Panc1 (cell line): ENCODE results near the gene DDAH2. TPM values are rescaled to one million over a fixed set of nuclear protein-coding genes. Genes with fewer than 3 reads are reported as not detected.

Experiments
- ATAC-seq: fragments of 200-7000 bp; cut with Tn5 transposase; 2 replicates; pipeline ENCODE4 v1.9.1; 2020; ENCODE audit warnings: mild to moderate bottlenecking, moderate library complexity
- BruUV-seq: library from RNA; stranded (reverse); fragments of 400-500 nt; replicated peaks from 2 replicates; lab custom pipeline; 2021; lab: Mats Ljungman, UMichigan
- CTCF ChIA-PET: fragments of 300-600 bp; sonication (Branson Sonifier 250); formaldehyde crosslinking; loops from one replicate; lab custom pipeline; 2022; ENCODE audit warnings: antibody characterized with exemption; lab: Charles Lee
- POLR2A ChIA-PET: fragments of 300-600 bp; sonication (Branson Sonifier 250); formaldehyde crosslinking; loops from one replicate; lab custom pipeline; 2022; ENCODE audit warnings: antibody characterized with exemption; lab: Charles Lee
- DNase-seq: peaks from one replicate; pipeline ENCODE4 v3.0.0-alpha.2; 2010; ENCODE audit warnings: low read depth, low spot score
- H3K27ac ChIP-seq: 2 replicates; pipeline ENCODE4 v1.5.1; 2011; ENCODE audit warnings: mild to moderate bottlenecking, low read length, inconsistent platforms
- H3K27me3 ChIP-seq: fragments of 200-500 bp; sonication (Bioruptor generic); 2 replicates; pipeline ENCODE4 v1.6.0; 2014; ENCODE audit warnings: low read length, inconsistent platforms; ENCODE audit not compliant: control insufficient read depth, insufficient read depth
- H3K36me3 ChIP-seq: fragments of 200-500 bp; sonication (Bioruptor generic); 2 replicates; pipeline ENCODE4 v1.5.1; 2014; ENCODE audit warnings: inconsistent platforms, mild to moderate bottlenecking, low read length, moderate library complexity; ENCODE audit not compliant: control insufficient read depth, insufficient read depth
- H3K4me1 ChIP-seq: 2 replicates; pipeline ENCODE4 v1.5.1; 2011; ENCODE audit warnings: inconsistent platforms, mild to moderate bottlenecking, low read length, moderate library complexity; ENCODE audit not compliant: control insufficient read depth, insufficient read depth
- H3K4me3 ChIP-seq, 2 experiments: 2 replicates each; pipeline ENCODE4 v1.5.1; 2011 to 2012; ENCODE audit warnings: low read depth in 2 of 2, low read length in 2 of 2, mild to moderate bottlenecking in 2 of 2, inconsistent platforms in 1 of 2, moderate library complexity in 1 of 2
- H3K9me3 ChIP-seq: fragments of 200-500 bp; sonication (Bioruptor generic); 2 replicates; pipeline ENCODE4 v1.5.1; 2014; ENCODE audit warnings: low read depth, mild to moderate bottlenecking, inconsistent platforms, low read length, moderate library complexity; ENCODE audit not compliant: control insufficient read depth, insufficient read depth
- POLR2AphosphoS5 ChIP-seq: IDR thresholded peaks from 2 replicates; pipeline ENCODE4 v1.6.1; 2012; ENCODE audit warnings: mild to moderate bottlenecking, low read depth, low read length, moderate library complexity
- SIN3A ChIP-seq: IDR thresholded peaks from 2 replicates; pipeline ENCODE4 v1.6.1; 2012; ENCODE audit warnings: low read depth, mild to moderate bottlenecking, low read length, moderate library complexity, borderline replicate concordance; ENCODE audit not compliant: insufficient read depth
- TCF7L2 ChIP-seq: IDR thresholded peaks from 2 replicates; pipeline ENCODE4 v1.6.1; 2011; ENCODE audit warnings: mild to moderate bottlenecking, low read depth, low read length, inconsistent platforms
- in situ Hi-C: cut with HindIII; loops from 2 replicates; pipeline ENCODE4 v1.10.0; 2016; ENCODE audit warnings: low sequenced_read_pairs, low pct_unique_long_range_greater_than_20kb
- intact Hi-C: fragments of 100-400 bp; cut with micrococcal nuclease; formaldehyde crosslinking; loops from one replicate; pipeline ENCODE4 v1.10.0; 2022; ENCODE audit not compliant: unreplicated experiment
- total RNA-seq: library from RNA; stranded (reverse); gene quantifications from one replicate; pipeline ENCODE4 v1.2.1, GENCODE V29; 2021; ENCODE audit not compliant: unreplicated experiment
- TF ChIP-seq, protein P1 (sequence below): fragments of 450-650 bp; IDR thresholded peaks from 2 replicates; pipeline ENCODE4 v1.5.1; 2017; ENCODE audit warnings: mild to moderate bottlenecking
- TF ChIP-seq, protein P2 (sequence below), 2 experiments: IDR thresholded peaks; 2 replicates each; pipeline ENCODE4 v1.6.1; 2011 to 2012; ENCODE audit warnings: low read depth in 2 of 2, control low read depth in 1 of 2, low read length in 1 of 2, mild to moderate bottlenecking in 1 of 2, moderate library complexity in 1 of 2; ENCODE audit not compliant: insufficient read depth in 1 of 2

The DDAH2 gene
- total RNA-seq, 1 experiment from 2014 or later, result 104 TPM

DNA sequence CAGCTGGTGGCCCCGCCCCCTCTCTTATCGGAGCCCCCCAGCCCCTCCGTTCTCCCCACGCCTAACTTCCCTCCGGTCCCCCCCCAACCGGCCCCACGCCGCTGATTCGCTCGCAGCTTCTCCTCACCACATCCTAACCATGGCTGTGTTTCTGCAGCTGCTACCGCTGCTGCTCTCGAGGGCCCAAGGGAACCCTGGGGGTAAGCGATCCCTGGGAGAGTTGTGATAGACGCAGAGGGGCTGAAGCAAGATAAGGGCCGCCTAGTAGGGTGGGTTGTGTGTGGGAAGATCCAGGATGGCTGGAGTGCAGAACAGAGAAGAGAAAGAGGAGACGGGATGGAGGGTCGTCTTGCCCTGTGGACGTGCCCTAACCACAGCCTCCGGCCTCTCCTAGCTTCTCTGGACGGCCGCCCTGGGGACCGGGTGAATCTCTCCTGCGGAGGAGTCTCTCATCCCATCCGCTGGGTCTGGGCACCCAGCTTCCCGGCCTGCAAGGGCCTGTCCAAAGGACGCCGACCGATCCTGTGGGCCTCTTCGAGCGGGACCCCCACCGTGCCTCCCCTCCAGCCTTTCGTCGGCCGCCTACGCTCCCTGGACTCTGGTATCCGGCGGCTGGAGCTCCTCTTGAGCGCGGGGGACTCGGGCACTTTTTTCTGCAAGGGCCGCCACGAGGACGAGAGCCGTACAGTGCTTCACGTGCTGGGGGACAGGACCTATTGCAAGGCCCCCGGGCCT is 5.7 kb downstream of the DDAH2 start, which contains the start of gene MPIG6B:
Gene MPIG6B, plus strand, starts transcription at position 129 of the 735 bp plus-strand sequence. Its CDS starts 11 bp downstream, at position 140.
- CTCF ChIA-PET, result no interaction called here
- no peak for ATAC-seq
- in situ Hi-C loops, result no loop called here

DNA sequence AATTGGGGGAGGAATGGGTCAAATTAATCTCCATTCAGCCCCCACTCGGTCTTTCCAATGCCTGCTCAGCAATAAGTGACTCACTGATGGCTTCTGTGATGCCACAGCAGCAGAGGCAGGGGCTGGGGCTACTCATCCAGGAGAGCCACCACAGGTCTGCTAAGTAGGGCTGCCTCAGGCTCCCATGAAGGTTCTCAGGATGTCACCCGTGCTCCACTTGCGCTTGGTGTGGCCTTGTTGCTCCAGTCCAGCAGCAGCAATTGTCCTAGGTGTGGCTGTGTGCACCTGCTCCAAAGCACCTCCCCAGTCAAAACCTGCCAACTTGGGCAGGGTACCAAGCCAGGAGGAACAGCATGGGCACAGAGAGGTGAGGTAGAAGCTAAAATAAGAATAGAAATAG is 6.9 kb downstream of the DDAH2 start:
- Histone ChIP-seq H3K4me1 (no peaks in the 10 kb centered on the region), H3K27me3 (no peaks in the 10 kb centered on the region), H3K9me3 (no peaks in the 10 kb centered on the region), H3K4me3 (no peak overlapping the region), H3K27ac (no peak overlapping the region), H3K36me3 (peaks cover 3% of the 10 kb centered on the region; the same call in 1 of the 2 replicates)
- in situ Hi-C loops (no loop called here), intact Hi-C loops (no loop called here)
- BruUV-seq, result no TSS peak
- ChIA-PET CTCF (no interaction called here), POLR2A (no interaction called here)
- no peak for ATAC-seq
- TF ChIP-seq, protein P1, sequence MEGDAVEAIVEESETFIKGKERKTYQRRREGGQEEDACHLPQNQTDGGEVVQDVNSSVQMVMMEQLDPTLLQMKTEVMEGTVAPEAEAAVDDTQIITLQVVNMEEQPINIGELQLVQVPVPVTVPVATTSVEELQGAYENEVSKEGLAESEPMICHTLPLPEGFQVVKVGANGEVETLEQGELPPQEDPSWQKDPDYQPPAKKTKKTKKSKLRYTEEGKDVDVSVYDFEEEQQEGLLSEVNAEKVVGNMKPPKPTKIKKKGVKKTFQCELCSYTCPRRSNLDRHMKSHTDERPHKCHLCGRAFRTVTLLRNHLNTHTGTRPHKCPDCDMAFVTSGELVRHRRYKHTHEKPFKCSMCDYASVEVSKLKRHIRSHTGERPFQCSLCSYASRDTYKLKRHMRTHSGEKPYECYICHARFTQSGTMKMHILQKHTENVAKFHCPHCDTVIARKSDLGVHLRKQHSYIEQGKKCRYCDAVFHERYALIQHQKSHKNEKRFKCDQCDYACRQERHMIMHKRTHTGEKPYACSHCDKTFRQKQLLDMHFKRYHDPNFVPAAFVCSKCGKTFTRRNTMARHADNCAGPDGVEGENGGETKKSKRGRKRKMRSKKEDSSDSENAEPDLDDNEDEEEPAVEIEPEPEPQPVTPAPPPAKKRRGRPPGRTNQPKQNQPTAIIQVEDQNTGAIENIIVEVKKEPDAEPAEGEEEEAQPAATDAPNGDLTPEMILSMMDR, result no peak
- TF ChIP-seq TCF7L2 (no peak), POLR2AphosphoS5 (no peak), SIN3A (no peak)
- TF ChIP-seq, protein P2, sequence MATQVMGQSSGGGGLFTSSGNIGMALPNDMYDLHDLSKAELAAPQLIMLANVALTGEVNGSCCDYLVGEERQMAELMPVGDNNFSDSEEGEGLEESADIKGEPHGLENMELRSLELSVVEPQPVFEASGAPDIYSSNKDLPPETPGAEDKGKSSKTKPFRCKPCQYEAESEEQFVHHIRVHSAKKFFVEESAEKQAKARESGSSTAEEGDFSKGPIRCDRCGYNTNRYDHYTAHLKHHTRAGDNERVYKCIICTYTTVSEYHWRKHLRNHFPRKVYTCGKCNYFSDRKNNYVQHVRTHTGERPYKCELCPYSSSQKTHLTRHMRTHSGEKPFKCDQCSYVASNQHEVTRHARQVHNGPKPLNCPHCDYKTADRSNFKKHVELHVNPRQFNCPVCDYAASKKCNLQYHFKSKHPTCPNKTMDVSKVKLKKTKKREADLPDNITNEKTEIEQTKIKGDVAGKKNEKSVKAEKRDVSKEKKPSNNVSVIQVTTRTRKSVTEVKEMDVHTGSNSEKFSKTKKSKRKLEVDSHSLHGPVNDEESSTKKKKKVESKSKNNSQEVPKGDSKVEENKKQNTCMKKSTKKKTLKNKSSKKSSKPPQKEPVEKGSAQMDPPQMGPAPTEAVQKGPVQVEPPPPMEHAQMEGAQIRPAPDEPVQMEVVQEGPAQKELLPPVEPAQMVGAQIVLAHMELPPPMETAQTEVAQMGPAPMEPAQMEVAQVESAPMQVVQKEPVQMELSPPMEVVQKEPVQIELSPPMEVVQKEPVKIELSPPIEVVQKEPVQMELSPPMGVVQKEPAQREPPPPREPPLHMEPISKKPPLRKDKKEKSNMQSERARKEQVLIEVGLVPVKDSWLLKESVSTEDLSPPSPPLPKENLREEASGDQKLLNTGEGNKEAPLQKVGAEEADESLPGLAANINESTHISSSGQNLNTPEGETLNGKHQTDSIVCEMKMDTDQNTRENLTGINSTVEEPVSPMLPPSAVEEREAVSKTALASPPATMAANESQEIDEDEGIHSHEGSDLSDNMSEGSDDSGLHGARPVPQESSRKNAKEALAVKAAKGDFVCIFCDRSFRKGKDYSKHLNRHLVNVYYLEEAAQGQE (IDR thresholded peaks at IDR 0.05; ENCODE audit: insufficient read depth in 1 of 2, low read depth in 2 of 2, low read length in 1 of 2), result no peak
- no peak for DNase-seq

More for the DNA sequence above, 5.7 kb downstream of the DDAH2 start, which contains the start of gene MPIG6B:
- no peak within 1 kb of the TSS for H3K4me3 ChIP-seq
- TF ChIP-seq, protein P1, result no peak
- TF ChIP-seq SIN3A (no peak), TCF7L2 (no peak), POLR2AphosphoS5 (no peak)
- DNase-seq, result no peak
- H3K9me3 ChIP-seq, result no peaks in the 10 kb centered on the region
- H3K27me3 ChIP-seq, result no peaks in the 10 kb centered on the region
- intact Hi-C loops, result no loop called here
- 0 out of 2 replicates have a peak, but pooled peaks cover under 1% of the 10 kb centered on the region for H3K4me1 ChIP-seq
- no TSS peak for BruUV-seq
- peaks cover 3% of the 10 kb centered on the region for H3K36me3 ChIP-seq
- no peak within 1 kb of the TSS for H3K27ac ChIP-seq
- POLR2A ChIA-PET, result interaction anchor here (0.5 kb wide), 1 partner anchor 65 kb away, joined by 4 read pairs; no protein-coding TSS in a partner anchor
